PFSK-1 (cell line): Measurements from ENCODE around the gene TAF4.

Source experiments
- FOXP2 ChIP-seq: optimal IDR thresholded peaks from 2 replicates; pipeline ENCODE3; 2011; ENCODE audit warnings: borderline replicate concordance, control low read depth, inconsistent platforms; ENCODE audit not compliant: insufficient read depth; ENCODE audit errors: extremely low read length, extremely low read depth
- POLR2AphosphoS5 ChIP-seq: IDR thresholded peaks from 2 replicates; pipeline ENCODE4 v1.6.1; 2012; ENCODE audit warnings: low read depth, mild to moderate bottlenecking, control low read depth, low read length, moderate library complexity
- SIN3A ChIP-seq: IDR thresholded peaks from 2 replicates; pipeline ENCODE4 v1.6.1; 2012; ENCODE audit warnings: mild to moderate bottlenecking, low read length, moderate library complexity, borderline replicate concordance; ENCODE audit not compliant: insufficient read depth
- TAF1 ChIP-seq: IDR thresholded peaks from 2 replicates; pipeline ENCODE4 v1.6.1; 2012; ENCODE audit warnings: low read length, control low read depth, borderline replicate concordance; ENCODE audit not compliant: insufficient read depth
- TF ChIP-seq, protein P1 (sequence below), 2 experiments: IDR thresholded peaks; 2 replicates each; pipeline versions ENCODE4 v1.6.1 to v1.8.0; 2011 to 2012; ENCODE audit warnings: low read depth in 2 of 2, low read length in 2 of 2, control low read depth in 1 of 2, inconsistent platforms in 1 of 2, mild to moderate bottlenecking in 1 of 2, moderate library complexity in 1 of 2; ENCODE audit not compliant: insufficient read depth in 1 of 2

Gene TAF4

DNA sequence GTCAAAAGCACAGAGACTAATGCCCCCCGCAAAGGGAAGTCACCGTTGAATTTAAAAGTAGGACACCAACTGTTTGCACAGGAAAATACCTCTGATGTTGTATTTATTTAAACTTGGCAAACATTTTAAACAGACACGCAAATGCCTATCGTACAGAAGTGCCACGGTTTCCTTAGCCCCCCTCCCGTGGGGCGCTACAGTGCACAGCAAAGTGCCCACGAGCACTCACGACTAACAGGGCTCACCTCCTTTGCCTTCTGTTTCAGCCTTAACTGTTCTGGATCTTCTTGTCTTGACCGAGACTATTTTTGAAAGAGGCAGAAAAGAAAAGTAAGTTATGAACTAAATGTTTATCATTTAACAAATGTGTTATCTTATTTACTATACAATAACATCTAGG lies 67.8 kb downstream of the TAF4 start:
- TF ChIP-seq TAF1 (no peak), FOXP2 (no peak), SIN3A (no peak), POLR2AphosphoS5 (no peak)
- TF ChIP-seq, protein P1, sequence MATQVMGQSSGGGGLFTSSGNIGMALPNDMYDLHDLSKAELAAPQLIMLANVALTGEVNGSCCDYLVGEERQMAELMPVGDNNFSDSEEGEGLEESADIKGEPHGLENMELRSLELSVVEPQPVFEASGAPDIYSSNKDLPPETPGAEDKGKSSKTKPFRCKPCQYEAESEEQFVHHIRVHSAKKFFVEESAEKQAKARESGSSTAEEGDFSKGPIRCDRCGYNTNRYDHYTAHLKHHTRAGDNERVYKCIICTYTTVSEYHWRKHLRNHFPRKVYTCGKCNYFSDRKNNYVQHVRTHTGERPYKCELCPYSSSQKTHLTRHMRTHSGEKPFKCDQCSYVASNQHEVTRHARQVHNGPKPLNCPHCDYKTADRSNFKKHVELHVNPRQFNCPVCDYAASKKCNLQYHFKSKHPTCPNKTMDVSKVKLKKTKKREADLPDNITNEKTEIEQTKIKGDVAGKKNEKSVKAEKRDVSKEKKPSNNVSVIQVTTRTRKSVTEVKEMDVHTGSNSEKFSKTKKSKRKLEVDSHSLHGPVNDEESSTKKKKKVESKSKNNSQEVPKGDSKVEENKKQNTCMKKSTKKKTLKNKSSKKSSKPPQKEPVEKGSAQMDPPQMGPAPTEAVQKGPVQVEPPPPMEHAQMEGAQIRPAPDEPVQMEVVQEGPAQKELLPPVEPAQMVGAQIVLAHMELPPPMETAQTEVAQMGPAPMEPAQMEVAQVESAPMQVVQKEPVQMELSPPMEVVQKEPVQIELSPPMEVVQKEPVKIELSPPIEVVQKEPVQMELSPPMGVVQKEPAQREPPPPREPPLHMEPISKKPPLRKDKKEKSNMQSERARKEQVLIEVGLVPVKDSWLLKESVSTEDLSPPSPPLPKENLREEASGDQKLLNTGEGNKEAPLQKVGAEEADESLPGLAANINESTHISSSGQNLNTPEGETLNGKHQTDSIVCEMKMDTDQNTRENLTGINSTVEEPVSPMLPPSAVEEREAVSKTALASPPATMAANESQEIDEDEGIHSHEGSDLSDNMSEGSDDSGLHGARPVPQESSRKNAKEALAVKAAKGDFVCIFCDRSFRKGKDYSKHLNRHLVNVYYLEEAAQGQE (IDR thresholded peaks at IDR 0.05; ENCODE audit: insufficient read depth in 1 of 2, low read depth in 2 of 2, low read length in 2 of 2) = no peak

DNA sequence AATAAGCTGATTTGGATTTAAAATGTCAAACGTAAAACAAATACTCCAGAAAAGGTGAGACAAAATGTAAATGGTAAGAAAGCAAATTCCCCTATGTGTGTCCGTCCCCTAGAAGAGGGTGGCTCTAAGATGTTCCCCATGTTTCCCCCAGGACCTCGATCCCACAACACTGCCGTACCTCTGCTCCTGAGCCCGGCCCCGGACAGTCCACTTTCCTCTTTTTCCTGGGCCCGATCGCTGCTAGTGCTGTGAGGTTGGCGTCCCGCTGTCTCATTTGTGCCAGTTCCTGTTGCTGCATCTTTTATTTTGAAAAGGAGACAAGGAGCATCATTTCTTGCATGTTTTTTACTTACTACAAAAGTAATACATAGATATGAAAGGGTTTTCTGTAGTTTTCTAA lies 68.3 kb downstream of the TAF4 start:
- no peak for TF ChIP-seq FOXP2
- TF ChIP-seq TAF1 = no peak
- no peak for TF ChIP-seq POLR2AphosphoS5
- TF ChIP-seq, protein P1 (IDR thresholded peaks at IDR 0.05; ENCODE audit: insufficient read depth in 1 of 2, low read depth in 2 of 2, low read length in 2 of 2) = no peak
- TF ChIP-seq SIN3A = no peak

DNA sequence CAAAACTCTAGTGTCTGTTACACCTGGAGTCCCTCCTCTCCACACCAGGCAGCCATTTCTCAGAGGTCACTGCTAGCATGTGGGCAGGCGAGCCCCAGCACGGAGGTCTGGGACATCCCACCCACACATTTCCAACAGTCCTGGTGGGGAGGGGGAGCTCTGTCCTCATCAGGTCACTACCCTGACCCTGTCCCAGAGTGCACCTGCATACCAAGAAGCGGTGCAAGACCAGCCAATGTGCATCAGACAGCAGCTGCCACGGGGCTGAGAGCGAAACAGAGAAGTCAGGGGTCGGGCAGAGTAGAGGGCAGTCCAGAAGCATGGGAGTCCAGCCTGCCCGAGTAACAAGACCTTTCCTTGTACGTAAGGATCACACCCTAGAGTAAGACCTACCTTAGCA lies 71.1 kb downstream of the TAF4 start:
- TF ChIP-seq, protein P1 (IDR thresholded peaks at IDR 0.05; ENCODE audit: insufficient read depth in 1 of 2, low read depth in 2 of 2, low read length in 2 of 2) = no peak
- TF ChIP-seq TAF1 (no peak), POLR2AphosphoS5 (no peak), SIN3A (no peak), FOXP2 (no peak)

DNA sequence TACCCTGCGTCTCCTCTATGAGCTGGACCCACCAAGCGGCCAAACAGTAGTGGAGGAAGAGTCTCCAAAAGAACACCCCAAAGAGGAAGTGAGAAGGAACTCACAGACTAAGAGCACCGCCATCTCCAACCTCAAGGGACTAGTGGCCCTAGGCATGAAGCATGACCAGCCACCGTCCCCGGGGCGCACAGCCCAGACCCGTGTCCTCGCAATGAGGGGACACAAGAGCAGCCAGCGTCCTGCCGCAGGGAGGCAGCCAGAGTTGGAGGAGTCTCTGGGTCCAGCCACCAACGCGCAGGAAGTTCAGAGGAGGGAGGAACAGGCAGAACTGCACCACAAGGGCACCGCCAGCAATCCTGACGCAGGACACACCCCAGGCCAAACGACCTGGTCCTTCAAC lies 72.6 kb downstream of the TAF4 start:
- TF ChIP-seq POLR2AphosphoS5 (no peak), TAF1 (no peak), SIN3A (no peak), FOXP2 (no peak)
- TF ChIP-seq, protein P1 (IDR thresholded peaks at IDR 0.05; ENCODE audit: insufficient read depth in 1 of 2, low read depth in 2 of 2, low read length in 2 of 2) = no peak

DNA sequence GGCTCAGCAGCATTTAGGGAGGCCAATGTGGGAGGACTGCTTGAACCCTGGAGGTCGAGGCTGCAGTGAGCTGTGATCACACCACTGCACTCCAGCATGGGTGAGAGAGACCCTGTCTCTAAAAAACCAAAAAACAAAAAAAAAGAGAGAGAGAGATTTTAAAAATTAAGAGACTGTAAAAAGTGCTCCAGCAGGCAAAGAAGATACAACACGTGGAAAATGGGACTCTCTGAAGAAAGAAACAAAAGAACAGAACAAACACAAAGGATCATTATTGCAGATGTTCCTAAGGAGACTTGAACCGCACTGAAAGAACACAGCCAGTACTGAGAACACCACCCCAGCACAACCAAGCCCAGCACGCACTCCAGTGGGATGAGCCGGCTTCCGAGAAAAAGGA lies 74.2 kb downstream of the TAF4 start:
- TF ChIP-seq SIN3A (no peak), POLR2AphosphoS5 (no peak)
